ENCODE data around the gene TSPO2.

GRCh38 chr6:41036601-41037000 is 5.7 kb upstream of the TSPO2 start:
- TF ChIP-seq CEBPB (IDR thresholded peaks at IDR 0.05; ENCODE audit: low read depth, low read length) (no peak), CTCF (IDR thresholded peaks at IDR 0.05; ENCODE audit: control extremely low read depth in 1 of 3, insufficient read depth in 1 of 3, low read depth in 1 of 3, low read length in 3 of 3) (no peak), EZH2 (IDR thresholded peaks at IDR 0.05; ENCODE audit: low read depth, low read length, severe bottlenecking) (no peak), BACH1 (IDR thresholded peaks at IDR 0.05; ENCODE audit: low read length) (no peak), YY1 (IDR thresholded peaks at IDR 0.05; ENCODE audit: low read depth, low read length) (no peak), TAF1 (IDR thresholded peaks at IDR 0.05; ENCODE audit: low read depth, low read length) (no peak), POLR2A (IDR thresholded peaks at IDR 0.05; ENCODE audit: control extremely low read depth in 1 of 2, low read depth in 2 of 2, low read length in 2 of 2) (no peak), POLR2AphosphoS5 (IDR thresholded peaks at IDR 0.05; ENCODE audit: low read depth, low read length) (no peak), RFX5 (IDR thresholded peaks at IDR 0.05; ENCODE audit: borderline replicate concordance, low read depth, low read length) (no peak), SAP30 (IDR thresholded peaks at IDR 0.05; ENCODE audit: insufficient read depth, insufficient replicate concordance, low read length) (no peak), SIN3A (conservative IDR thresholded peaks at IDR 0.05 in 1 of 2, IDR thresholded peaks at IDR 0.05 in 1 of 2; ENCODE audit: low read depth in 1 of 2, low read length in 2 of 2) (no peak), EGR1 (IDR thresholded peaks at IDR 0.05; ENCODE audit: borderline replicate concordance, low read depth, low read length) (no peak), CREB1 (IDR thresholded peaks at IDR 0.05) (no peak)

Measured in H1 (cell line).